Measurements from ENCODE around the gene NDFIP2.

GRCh38 chr13:79468402-79468801, 12.6 kb upstream of the NDFIP2 start:
- no peak for TF ChIP-seq POLR2AphosphoS5 (IDR thresholded peaks at IDR 0.05; ENCODE audit: low read depth, low read length)
- TF ChIP-seq, protein P1, sequence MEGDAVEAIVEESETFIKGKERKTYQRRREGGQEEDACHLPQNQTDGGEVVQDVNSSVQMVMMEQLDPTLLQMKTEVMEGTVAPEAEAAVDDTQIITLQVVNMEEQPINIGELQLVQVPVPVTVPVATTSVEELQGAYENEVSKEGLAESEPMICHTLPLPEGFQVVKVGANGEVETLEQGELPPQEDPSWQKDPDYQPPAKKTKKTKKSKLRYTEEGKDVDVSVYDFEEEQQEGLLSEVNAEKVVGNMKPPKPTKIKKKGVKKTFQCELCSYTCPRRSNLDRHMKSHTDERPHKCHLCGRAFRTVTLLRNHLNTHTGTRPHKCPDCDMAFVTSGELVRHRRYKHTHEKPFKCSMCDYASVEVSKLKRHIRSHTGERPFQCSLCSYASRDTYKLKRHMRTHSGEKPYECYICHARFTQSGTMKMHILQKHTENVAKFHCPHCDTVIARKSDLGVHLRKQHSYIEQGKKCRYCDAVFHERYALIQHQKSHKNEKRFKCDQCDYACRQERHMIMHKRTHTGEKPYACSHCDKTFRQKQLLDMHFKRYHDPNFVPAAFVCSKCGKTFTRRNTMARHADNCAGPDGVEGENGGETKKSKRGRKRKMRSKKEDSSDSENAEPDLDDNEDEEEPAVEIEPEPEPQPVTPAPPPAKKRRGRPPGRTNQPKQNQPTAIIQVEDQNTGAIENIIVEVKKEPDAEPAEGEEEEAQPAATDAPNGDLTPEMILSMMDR (IDR thresholded peaks at IDR 0.05): no peak
- TF ChIP-seq, protein P2, sequence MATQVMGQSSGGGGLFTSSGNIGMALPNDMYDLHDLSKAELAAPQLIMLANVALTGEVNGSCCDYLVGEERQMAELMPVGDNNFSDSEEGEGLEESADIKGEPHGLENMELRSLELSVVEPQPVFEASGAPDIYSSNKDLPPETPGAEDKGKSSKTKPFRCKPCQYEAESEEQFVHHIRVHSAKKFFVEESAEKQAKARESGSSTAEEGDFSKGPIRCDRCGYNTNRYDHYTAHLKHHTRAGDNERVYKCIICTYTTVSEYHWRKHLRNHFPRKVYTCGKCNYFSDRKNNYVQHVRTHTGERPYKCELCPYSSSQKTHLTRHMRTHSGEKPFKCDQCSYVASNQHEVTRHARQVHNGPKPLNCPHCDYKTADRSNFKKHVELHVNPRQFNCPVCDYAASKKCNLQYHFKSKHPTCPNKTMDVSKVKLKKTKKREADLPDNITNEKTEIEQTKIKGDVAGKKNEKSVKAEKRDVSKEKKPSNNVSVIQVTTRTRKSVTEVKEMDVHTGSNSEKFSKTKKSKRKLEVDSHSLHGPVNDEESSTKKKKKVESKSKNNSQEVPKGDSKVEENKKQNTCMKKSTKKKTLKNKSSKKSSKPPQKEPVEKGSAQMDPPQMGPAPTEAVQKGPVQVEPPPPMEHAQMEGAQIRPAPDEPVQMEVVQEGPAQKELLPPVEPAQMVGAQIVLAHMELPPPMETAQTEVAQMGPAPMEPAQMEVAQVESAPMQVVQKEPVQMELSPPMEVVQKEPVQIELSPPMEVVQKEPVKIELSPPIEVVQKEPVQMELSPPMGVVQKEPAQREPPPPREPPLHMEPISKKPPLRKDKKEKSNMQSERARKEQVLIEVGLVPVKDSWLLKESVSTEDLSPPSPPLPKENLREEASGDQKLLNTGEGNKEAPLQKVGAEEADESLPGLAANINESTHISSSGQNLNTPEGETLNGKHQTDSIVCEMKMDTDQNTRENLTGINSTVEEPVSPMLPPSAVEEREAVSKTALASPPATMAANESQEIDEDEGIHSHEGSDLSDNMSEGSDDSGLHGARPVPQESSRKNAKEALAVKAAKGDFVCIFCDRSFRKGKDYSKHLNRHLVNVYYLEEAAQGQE (IDR thresholded peaks at IDR 0.05; ENCODE audit: insufficient read depth in 1 of 2, low read depth in 2 of 2, low read length in 1 of 2): no peak

Data from Panc1 (cell line).